GM13976 (cell line): ENCODE results near the gene FANCL.

ENCODE experiments used
- DNase-seq: peaks from one replicate; pipeline ENCODE4 v3.0.0; 2012; ENCODE audit warnings: low spot score
- in situ Hi-C: fragments of 300-500 bp; cut with MboI; formaldehyde crosslinking; loops from one replicate; pipeline ENCODE4 v1.12.0; 2022; ENCODE audit warnings: low sequenced_read_pairs, mixed read lengths, inconsistent platforms; ENCODE audit not compliant: unreplicated experiment
- TF ChIP-seq, protein P1 (sequence below): IDR thresholded peaks from 2 replicates; pipeline ENCODE4 v1.5.1; 2012; ENCODE audit warnings: borderline replicate concordance, mild to moderate bottlenecking; ENCODE audit not compliant: insufficient read depth; ENCODE audit errors: extremely low read depth, missing control alignments, control extremely low read depth

FANCL gene

GRCh38 chr2:58110765-58111164, 130.4 kb downstream of the FANCL start:
- in situ Hi-C loops, result no loop called here
- DNase-seq, result no peak
- TF ChIP-seq, protein P1, sequence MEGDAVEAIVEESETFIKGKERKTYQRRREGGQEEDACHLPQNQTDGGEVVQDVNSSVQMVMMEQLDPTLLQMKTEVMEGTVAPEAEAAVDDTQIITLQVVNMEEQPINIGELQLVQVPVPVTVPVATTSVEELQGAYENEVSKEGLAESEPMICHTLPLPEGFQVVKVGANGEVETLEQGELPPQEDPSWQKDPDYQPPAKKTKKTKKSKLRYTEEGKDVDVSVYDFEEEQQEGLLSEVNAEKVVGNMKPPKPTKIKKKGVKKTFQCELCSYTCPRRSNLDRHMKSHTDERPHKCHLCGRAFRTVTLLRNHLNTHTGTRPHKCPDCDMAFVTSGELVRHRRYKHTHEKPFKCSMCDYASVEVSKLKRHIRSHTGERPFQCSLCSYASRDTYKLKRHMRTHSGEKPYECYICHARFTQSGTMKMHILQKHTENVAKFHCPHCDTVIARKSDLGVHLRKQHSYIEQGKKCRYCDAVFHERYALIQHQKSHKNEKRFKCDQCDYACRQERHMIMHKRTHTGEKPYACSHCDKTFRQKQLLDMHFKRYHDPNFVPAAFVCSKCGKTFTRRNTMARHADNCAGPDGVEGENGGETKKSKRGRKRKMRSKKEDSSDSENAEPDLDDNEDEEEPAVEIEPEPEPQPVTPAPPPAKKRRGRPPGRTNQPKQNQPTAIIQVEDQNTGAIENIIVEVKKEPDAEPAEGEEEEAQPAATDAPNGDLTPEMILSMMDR, result no peak

- no peak for DNase-seq
- in situ Hi-C loops, result no loop called here
- TF ChIP-seq, protein P1, result no peak
These were observed 131.6 kb downstream of the FANCL start for GRCh38 chr2:58109481-58109880.
